Measurements from ENCODE around the gene TRAPPC12.

DNA sequence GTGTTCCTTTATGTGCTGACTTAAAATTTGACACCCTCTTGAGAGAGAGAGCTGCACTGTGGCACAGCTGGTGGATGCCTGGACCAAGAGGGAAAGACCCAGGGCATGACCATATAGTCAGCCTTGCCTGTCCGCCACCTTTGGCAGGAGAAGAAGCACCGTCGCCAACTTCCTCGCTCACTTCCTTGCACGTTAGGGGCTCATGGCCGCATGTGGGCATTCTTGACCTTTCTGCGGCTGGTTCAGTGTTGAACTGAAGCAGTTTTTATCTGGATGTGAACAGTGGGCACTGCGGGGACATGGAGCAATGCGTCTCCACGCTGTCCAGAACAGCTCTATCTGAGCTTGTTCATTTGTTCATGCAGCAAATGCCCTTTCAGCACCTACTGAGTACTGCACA lies 66.9 kb downstream of the TRAPPC12 start:
- TF ChIP-seq, protein P1, sequence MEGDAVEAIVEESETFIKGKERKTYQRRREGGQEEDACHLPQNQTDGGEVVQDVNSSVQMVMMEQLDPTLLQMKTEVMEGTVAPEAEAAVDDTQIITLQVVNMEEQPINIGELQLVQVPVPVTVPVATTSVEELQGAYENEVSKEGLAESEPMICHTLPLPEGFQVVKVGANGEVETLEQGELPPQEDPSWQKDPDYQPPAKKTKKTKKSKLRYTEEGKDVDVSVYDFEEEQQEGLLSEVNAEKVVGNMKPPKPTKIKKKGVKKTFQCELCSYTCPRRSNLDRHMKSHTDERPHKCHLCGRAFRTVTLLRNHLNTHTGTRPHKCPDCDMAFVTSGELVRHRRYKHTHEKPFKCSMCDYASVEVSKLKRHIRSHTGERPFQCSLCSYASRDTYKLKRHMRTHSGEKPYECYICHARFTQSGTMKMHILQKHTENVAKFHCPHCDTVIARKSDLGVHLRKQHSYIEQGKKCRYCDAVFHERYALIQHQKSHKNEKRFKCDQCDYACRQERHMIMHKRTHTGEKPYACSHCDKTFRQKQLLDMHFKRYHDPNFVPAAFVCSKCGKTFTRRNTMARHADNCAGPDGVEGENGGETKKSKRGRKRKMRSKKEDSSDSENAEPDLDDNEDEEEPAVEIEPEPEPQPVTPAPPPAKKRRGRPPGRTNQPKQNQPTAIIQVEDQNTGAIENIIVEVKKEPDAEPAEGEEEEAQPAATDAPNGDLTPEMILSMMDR (IDR thresholded peaks at IDR 0.05): no peak
- no peak for TF ChIP-seq POLR2AphosphoS5 (IDR thresholded peaks at IDR 0.05)
